Measurements from ENCODE around the gene PAPPA. TPM values are rescaled to one million over a fixed set of nuclear protein-coding genes. Genes with fewer than 3 reads are reported as not detected.

Gene PAPPA
- total RNA-seq, 1 experiment from 2014 or later: 7.0 TPM

DNA sequence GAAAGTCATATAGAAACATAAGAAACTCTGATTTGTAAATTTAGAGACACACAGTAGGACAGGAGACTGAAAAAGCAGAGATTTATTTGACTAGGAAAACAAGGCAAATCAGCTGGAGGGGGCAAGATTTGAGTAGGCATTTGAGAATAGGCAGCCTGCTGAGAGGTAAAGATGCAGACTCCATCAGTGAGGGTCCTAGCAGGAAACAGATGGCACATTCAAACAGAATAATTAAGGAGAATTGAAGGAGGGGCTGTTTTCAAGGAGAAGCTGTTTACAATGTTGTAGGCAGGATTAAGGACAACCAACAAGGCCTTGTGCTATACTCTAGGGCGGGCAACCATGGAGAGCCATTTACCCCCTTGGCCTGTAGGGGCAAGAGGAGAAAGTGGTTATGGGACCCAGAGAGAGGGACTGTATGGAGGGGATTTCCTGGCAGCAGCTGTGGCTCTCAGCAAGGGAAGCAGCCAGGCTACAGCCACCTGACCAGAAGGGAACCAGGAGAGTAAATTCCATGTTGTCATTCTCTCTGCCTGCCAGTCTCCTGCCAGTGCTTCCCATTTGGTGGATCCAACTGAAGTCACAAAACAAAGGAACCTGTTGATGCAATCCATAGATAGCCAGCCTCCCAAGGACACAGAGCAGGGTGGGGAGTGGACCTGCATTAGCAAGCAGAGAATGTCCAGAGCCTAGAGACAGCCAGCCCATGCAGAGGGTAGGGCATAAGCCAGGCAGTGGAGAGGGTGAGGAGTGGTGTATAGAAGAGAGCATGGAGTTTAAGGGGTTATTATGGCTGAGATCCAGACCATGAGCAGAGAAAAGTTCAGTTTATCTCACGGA is 38.2 kb downstream of the PAPPA start:
- no peak overlapping the region for H3K27ac Mint-ChIP-seq (ENCODE audit: low read depth, unreplicated experiment)
- H3K4me3 Mint-ChIP-seq (ENCODE audit: unreplicated experiment): no peak overlapping the region
- no peaks in the 10 kb centered on the region for H3K27me3 Mint-ChIP-seq (ENCODE audit: insufficient read depth, unreplicated experiment)
- ChIA-PET CTCF (interaction anchor here (0.6 kb wide), 2 partner anchors 466 to 1542 kb away, joined by 3 to 4 read pairs; no protein-coding TSS in a partner anchor), POLR2A (no interaction called here)
- H3K4me1 Mint-ChIP-seq (ENCODE audit: insufficient read depth, unreplicated experiment): peaks cover 24% of the 10 kb centered on the region
- TF ChIP-seq, protein P1, sequence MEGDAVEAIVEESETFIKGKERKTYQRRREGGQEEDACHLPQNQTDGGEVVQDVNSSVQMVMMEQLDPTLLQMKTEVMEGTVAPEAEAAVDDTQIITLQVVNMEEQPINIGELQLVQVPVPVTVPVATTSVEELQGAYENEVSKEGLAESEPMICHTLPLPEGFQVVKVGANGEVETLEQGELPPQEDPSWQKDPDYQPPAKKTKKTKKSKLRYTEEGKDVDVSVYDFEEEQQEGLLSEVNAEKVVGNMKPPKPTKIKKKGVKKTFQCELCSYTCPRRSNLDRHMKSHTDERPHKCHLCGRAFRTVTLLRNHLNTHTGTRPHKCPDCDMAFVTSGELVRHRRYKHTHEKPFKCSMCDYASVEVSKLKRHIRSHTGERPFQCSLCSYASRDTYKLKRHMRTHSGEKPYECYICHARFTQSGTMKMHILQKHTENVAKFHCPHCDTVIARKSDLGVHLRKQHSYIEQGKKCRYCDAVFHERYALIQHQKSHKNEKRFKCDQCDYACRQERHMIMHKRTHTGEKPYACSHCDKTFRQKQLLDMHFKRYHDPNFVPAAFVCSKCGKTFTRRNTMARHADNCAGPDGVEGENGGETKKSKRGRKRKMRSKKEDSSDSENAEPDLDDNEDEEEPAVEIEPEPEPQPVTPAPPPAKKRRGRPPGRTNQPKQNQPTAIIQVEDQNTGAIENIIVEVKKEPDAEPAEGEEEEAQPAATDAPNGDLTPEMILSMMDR (IDR thresholded peaks at IDR 0.05; ENCODE audit: unreplicated experiment): no peak
- no peak for DNase-seq (ENCODE audit: unreplicated experiment)
- H3K9me3 Mint-ChIP-seq (ENCODE audit: unreplicated experiment): no peaks in the 10 kb centered on the region
- no TSS peak for BruUV-seq (replicated peaks)
- peaks cover 5% of the 10 kb centered on the region for H3K36me3 Mint-ChIP-seq (ENCODE audit: insufficient read depth, unreplicated experiment)
- intact Hi-C loops (cut with micrococcal nuclease): no loop called here

DNA sequence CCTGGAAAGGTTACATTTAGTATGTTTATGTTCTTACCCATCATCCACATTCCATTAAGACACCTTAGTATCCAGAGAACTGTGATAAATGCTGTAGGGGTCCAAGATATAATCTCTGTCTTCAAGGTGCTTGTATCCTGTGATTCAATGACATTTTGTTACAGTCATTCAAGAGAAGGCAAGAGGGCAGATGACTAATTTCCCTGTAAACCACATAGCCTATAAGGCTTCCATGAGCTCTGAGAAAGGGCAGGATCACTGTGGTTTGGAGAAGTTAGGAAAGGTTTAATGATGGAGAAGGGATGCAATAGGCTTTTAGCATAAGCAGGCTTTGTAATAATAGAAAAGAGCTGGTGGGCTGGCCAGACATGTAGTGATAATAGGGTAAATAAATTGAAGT is 40.0 kb downstream of the PAPPA start:
- intact Hi-C loops (cut with micrococcal nuclease): no loop called here
- peak; percentile 59 for DNase-seq (ENCODE audit: unreplicated experiment)
- Mint-ChIP-seq H3K36me3 (ENCODE audit: insufficient read depth, unreplicated experiment) (peaks cover 5% of the 10 kb centered on the region), H3K4me3 (ENCODE audit: unreplicated experiment) (no peak overlapping the region), H3K9me3 (ENCODE audit: unreplicated experiment) (no peaks in the 10 kb centered on the region), H3K27ac (ENCODE audit: low read depth, unreplicated experiment) (no peak overlapping the region), H3K27me3 (ENCODE audit: insufficient read depth, unreplicated experiment) (no peaks in the 10 kb centered on the region), H3K4me1 (ENCODE audit: insufficient read depth, unreplicated experiment) (peaks cover 30% of the 10 kb centered on the region)
- ChIA-PET CTCF (interaction anchor here (0.6 kb wide), 1 partner anchor 322 kb away, joined by 3 read pairs; no protein-coding TSS in a partner anchor), POLR2A (no interaction called here)
- BruUV-seq (replicated peaks): no TSS peak
- TF ChIP-seq, protein P1 (IDR thresholded peaks at IDR 0.05; ENCODE audit: unreplicated experiment): no peak

DNA sequence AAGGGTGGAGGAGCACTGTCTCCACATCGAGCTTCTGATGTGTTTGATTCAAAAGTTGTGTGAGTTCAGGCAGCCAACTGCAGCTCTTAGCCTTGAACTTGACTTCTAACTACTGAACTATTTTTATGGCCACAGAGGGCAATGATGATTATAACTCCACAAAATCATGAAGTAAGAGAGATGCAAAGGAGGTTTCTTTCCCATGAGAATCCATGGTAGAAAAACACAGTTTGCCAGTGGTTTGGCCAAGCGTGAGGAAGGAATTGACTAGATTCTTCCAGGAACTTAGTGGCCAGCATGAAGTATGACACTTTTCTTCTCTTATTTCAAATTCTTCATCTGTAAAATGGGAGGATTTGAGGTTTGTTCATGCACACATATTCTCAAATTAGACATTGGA is 43.2 kb downstream of the PAPPA start:
- ChIA-PET POLR2A (no interaction called here), CTCF (interaction anchor here (0.7 kb wide), 1 partner anchor 303 kb away, joined by 3 read pairs; no protein-coding TSS in a partner anchor)
- no peaks in the 10 kb centered on the region for H3K27me3 Mint-ChIP-seq (ENCODE audit: insufficient read depth, unreplicated experiment)
- no peak for DNase-seq (ENCODE audit: unreplicated experiment)
- TF ChIP-seq, protein P1 (IDR thresholded peaks at IDR 0.05; ENCODE audit: unreplicated experiment): no peak
- H3K36me3 Mint-ChIP-seq (ENCODE audit: insufficient read depth, unreplicated experiment): peaks cover 5% of the 10 kb centered on the region
- H3K9me3 Mint-ChIP-seq (ENCODE audit: unreplicated experiment): no peaks in the 10 kb centered on the region
- no peak overlapping the region for H3K27ac Mint-ChIP-seq (ENCODE audit: low read depth, unreplicated experiment)
- peaks cover 23% of the 10 kb centered on the region for H3K4me1 Mint-ChIP-seq (ENCODE audit: insufficient read depth, unreplicated experiment)
- intact Hi-C loops (cut with micrococcal nuclease): no loop called here
- no TSS peak for BruUV-seq (replicated peaks)
- H3K4me3 Mint-ChIP-seq (ENCODE audit: unreplicated experiment): no peak overlapping the region

DNA sequence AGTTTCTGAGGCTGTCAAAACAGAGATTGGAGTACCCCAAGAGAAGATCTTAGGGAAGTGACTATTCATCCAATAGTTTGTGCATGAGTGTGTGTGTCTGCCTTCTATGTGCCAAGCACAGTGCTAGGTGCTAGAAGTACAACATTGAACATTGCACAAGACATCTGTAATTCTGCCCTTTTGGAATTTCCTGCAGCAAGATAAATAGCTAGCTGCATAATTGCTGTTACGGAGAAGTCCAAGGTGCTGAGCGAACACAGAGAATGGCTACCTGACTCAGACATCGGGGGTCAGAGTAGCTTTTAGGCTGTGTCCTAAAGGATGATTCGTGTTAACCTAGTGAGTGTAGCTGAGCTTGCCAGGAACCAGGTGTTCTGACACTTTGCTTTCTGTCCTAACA is 44.8 kb downstream of the PAPPA start:
- ChIA-PET CTCF (no interaction called here), POLR2A (no interaction called here)
- H3K4me3 Mint-ChIP-seq (ENCODE audit: unreplicated experiment): no peak overlapping the region
- H3K36me3 Mint-ChIP-seq (ENCODE audit: insufficient read depth, unreplicated experiment): peaks cover 2% of the 10 kb centered on the region
- H3K9me3 Mint-ChIP-seq (ENCODE audit: unreplicated experiment): no peaks in the 10 kb centered on the region
- TF ChIP-seq, protein P1 (IDR thresholded peaks at IDR 0.05; ENCODE audit: unreplicated experiment): no peak
- intact Hi-C loops (cut with micrococcal nuclease): no loop called here
- H3K27ac Mint-ChIP-seq (ENCODE audit: low read depth, unreplicated experiment): no peak overlapping the region
- H3K4me1 Mint-ChIP-seq (ENCODE audit: insufficient read depth, unreplicated experiment): peaks cover 19% of the 10 kb centered on the region
- no peaks in the 10 kb centered on the region for H3K27me3 Mint-ChIP-seq (ENCODE audit: insufficient read depth, unreplicated experiment)
- no TSS peak for BruUV-seq (replicated peaks)
- peak; percentile 24 for DNase-seq (ENCODE audit: unreplicated experiment)
